DMS153 treated with DMSO at 0.1 percent for 48 hours (cell line): Measurements from ENCODE around the gene KCNC3.

ENCODE experiments used
- DNase-seq: peaks from one replicate; lab custom pipeline; 2025; ENCODE audit not compliant: unreplicated experiment; lab: John Stamatoyannopoulos, UW

KCNC3 gene

DNA sequence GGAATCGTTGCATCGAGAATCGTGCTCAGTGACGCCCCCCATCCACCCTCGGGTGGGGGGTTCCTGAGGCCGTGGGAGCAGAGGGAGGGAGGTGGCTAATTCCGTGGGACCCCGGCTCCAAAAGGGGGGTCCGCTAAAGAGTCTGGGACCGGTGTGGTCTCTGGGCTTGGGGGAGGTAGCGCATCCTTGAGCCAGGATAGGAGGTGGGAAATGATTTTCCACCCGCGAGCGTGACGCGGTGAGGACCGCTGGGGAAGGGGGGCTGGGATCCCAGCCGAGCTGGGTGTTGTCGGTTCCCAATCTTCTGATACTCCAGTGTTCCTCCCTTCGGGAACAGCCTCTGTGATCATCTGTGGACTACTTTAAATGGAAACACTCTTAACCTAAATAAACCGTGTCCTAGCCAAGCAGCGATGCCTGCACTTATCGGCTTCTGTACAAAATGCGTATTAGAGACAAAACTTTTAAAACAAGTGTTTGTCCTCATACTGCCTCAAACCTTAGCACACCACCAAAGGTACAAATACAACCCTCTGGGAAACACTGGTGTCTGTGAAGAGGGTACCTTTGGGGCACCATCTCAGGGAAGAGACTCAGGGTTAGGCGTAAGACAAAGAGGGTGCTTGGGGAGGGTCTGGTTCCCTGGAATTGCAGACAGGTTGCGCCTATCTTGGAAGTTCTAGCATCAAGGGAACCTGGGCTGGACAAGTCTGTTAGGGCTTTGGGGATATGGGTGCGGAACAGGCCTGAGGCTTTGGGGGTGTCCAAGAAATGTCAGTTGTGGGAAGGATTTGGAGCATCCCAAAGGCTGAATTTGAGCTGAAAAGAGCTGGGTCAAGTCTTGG, 16.0 kb downstream of the KCNC3 start:
- no peak for DNase-seq

DNA sequence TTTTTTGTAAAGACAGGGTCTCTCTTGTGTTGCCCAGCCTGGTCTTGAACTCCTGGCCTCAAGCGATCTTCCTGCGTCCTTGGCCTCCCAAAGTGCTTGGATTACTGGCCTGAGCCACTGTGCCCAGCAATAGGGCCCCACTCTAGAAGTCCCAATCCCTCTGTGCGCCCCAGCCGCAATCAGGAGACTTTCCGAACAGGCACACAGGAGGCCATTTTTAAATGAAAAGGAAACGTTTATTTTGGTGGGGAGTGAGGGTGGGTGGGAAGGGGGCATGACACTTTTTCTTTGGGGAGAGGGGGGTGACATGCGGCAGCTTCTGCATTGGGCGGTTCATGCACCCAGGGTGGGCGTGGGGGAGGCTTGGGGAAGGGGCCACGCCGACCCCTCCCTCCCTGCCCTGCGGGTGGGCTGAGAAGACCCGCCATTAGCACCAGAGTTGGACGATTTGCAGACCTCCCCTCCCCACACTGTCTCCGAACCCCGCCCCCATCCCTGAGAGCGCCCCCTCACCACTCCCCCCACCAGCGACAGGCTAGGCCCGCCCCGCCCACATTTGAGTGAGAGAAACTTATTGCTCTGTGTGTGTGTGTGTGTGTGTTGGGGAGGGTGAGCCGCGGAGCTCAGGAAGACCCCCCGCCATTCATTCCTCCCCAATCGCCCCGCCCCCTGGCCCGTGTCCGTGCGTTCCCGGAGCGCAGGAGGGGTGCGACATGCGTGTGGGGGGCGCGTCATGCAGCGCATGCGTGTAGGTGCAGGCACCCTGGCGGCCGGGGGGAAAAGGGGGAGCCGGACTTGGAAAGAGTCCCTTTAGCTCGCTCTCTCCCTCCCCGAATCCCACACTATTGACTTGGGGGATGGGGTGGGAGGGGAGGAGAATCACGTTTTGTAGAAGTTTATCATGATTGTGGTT, 17.2 kb downstream of the KCNC3 start:
- peak; percentile 11 for DNase-seq

DNA sequence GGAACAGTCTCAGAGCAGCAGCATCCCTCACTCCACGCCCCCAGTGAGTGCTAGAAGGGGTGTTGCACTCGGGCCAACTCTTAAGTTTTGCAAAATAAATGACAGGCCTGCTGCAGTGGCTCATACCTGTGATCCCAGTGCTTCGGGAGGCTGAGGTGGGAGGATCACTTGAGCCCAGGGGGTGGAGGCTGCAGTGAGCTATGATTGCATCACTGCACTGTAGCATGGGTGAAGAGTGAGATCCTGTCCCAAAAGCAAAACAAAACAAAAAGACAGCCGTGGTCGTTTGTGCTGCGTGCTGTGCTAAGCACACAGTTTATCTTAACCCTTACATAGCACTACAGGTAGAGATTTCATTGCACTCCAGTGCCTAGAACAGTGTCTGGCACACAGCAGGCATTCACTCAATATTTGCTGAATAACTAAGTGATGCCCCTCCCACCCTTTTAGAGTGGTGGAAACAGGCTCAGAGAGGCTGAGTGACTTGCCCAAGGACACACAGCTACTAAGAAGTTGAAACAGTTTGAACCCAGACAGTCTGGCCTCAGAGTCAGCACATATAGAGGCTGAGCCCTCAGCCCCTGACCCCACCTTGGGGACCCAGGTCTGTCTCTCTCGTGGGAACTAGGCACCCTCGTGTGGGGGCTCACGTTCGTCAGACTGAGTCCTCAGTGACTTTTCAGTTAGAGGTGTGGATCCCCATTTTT, 18.3 kb downstream of the KCNC3 start:
- no peak for DNase-seq

DNA sequence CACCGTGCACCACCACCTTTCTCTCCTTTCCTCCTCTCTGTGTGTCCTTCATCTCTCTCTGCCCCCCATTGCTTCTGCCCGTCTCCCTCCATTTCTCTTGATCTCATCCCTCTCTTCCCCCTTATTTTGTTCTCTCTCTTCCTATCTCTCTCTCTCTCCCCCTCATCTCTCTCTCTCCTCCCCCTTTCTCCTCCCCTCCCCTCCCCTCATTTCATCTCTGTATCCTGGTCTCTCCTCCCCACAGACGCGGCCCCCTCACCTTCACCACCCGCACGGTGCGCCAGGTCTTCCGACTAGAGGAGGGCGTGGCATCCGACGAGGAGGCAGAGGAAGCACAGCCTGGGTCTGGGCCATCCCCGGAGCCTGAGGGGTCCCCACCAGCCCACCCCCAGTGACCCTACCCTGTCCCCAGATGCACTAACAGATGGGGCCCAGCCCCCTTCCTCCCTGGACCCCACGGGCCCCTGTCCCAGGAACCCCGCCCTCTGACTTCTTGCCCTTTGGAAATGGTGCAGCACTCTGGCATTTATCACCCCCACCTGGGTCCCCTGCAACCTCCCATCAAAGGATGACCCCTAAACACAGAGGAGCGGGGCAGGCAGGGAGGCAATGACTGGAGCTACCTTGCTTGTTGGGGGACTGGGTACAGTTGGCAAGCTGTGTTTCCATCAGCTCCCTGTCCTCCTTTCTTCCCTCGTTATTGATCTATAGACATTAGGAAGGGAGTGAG, 19.6 kb downstream of the KCNC3 start:
- DNase-seq, result no peak

DNA sequence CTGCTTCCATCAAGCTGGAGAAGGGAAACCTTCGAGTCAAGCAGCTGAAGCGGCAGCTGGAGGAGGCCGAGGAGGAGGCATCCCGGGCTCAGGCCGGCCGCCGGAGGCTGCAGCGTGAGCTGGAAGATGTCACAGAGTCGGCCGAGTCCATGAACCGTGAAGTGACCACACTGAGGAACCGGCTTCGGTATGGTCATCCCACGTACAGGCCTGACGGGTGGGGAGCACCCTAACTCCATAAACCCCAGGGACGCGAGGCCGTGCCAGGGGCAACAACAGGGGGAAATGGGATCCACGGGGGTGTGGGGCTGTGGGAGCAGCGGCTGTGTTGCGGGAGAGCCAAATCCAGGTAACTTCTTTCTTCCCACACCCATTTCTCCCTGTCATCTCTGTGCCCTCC, 20.2 kb downstream of the KCNC3 start:
- no peak for DNase-seq

DNA sequence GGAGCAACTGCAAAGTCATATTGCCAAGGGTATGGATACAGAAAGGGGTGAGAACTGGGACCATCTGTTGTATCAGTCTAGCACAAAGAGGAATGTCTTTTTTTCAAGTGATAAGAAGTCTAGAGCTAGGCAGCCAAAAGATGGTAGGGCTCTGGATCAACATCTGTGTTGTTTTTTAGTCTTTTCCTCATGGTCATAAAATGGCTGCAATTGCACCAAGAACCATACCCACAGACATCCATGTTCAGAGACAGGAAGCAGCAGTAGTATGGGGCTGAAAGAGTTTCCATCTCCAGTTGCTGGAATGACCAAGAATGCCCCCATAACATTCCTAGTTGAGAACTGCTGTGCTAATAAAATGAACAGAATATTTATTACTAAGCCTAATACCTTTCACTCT, 25.6 kb downstream of the KCNC3 start:
- DNase-seq, result no peak

DNA sequence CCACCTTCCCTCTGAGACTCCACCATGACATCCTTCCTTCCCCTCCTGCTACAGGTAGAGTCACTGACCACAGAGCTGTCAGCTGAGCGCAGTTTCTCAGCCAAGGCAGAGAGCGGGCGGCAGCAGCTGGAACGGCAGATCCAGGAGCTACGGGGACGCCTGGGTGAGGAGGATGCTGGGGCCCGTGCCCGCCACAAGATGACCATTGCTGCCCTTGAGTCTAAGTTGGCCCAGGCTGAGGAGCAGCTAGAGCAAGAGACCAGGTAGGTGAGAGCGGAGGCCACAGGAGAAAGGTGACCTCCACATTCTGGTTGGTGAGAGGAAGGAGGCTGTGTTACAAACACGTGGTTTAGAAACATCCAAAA, 27.6 kb downstream of the KCNC3 start:
- DNase-seq, result no peak

DNA sequence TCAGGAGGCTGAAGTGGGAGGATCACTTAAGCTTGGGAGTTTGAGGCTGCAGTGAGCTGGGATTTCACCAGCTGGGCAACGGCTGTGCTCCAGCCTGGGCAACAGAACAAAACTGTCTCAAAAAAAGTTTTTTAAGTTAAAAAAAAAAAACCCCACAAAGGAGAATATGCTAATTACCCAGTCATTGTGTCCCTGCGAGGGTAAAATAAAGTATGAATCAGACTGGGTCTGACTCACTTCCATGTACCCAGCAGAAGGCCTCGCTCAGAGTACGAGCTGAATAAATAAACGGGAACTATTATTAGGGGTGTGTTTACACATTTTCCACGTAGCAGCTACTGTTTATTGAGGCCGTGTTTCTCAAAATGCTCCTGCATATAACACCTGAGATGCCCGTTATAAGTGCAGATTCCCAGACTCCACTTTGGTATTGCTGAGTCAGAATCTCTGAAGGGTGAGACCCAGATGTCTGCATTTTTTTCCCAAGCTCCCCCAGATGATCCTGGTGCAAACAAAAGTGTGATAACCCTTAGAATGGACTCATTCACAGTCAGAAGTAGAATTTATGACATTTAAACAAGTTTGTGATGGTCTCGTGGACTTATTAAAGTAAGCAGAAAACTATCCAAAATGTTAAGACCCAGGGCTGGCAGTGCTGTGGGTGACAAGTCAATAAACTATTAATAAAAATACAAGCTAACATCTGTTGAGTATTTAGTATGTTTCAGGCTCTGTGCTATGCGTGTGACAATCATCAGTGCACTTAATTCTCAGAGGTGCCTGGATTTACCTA, 28.2 kb downstream of the KCNC3 start:
- no peak for DNase-seq

DNA sequence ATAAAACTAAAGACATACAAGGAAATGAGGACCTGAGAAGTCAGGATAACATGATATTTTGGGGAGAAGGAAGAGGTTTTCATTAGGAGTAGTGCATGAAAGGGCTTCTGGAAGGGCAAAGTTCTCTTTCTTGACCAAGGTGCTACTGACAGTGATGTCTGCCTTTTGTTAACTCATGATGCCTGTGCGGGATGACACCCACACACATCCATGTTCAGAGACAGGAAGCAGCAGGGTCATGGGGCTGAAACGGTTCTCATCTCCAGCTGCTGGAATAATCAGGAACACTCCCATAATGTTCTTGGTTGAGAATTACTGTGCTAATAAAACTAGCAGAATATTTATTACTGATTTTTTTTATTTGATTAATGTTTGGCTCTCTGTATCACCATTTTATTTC, 29.1 kb downstream of the KCNC3 start:
- DNase-seq, result no peak

DNA sequence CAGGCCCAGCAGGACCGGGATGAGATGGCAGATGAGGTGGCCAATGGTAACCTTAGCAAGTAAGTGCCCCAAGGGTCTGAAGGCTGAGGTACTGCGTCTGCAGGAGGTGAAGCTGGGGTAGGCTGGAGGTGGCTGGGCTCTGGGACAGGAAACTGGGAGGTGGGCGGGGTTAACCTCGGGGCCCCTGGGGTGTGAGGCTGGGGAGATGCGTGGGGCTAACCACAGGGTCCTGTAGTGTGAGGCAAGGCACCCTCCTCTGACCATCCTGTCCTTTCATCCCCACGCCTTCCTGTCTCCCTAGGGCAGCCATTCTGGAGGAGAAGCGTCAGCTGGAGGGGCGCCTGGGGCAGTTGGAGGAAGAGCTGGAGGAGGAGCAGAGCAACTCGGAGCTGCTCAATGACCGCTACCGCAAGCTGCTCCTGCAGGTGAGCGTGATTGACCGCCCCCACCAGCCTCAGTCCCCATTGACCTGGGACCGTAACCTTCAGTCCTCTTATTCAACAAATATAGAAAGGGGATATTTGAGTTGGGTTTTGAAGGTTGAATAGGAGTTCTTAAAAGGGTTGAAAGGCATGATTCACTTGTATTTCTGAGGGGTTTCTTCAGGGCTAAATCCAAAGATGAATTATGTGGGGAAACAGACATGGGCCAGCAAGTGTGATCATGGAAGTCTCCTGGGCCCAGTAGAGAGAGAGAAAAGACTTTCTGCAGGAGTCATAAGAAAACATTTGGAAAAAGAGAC, 35.7 kb downstream of the KCNC3 start:
- DNase-seq, result no peak

DNA sequence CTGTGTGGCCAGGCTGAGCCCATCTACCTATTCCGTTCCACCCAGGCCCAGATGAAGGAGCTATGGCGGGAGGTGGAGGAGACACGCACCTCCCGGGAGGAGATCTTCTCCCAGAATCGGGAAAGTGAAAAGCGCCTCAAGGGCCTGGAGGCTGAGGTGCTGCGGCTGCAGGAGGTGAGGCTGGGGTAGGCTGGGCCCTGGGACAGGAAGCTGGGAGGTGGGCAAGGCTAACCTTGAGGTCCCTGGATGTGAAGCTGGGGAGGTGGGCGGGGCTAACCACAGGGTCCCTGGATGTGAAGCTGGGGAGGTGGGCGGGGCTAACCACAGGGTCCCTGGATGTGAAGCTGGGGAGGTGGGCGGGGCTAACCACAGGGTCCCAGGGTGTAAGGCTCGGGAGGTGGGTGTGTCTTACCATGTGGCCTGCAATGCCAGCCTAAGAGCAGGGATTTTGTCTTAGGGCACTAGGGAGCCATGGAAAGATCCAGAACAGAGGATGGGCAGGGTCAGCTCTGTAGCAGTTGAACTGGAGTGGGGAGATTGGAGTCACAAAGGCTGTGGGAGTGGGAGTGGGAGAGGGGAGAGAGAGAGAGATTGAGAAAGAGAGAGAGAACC, 36.9 kb downstream of the KCNC3 start:
- no peak for DNase-seq

DNA sequence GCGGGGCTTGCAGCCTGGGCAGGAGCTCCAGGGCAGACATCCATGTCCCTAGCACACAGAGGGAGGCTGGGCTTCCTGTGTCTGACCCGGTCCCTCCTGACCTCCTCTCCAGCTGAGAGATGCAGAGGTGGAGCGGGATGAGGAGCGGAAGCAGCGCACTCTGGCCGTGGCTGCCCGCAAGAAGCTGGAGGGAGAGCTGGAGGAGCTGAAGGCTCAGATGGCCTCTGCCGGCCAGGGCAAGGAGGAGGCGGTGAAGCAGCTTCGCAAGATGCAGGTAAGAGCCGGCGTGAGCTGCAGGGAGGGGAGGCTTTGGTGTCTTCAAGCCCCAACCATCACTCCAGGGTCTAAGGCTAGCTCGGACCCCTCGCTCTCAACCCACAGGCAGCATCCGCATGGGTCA, 38.4 kb downstream of the KCNC3 start:
- no peak for DNase-seq

DNA sequence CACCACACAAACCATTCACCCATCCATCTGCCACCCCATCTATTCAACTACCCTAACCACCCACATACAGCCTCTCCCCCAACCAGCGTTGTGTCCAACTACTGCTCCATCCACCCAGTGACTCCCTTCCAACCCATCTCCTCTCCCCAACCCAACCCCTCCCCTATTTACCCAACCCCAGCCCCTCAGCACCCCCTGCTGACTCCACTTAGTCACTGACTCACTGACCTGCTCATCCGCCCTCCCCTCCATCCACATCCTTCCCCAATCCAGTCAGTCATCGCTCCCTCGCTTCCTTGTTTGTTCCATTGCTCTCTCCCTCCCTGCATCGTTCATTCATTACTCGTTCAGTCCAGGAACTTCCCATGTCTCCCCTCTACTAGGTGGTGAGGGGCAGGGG, 39.2 kb downstream of the KCNC3 start:
- DNase-seq, result no peak

DNA sequence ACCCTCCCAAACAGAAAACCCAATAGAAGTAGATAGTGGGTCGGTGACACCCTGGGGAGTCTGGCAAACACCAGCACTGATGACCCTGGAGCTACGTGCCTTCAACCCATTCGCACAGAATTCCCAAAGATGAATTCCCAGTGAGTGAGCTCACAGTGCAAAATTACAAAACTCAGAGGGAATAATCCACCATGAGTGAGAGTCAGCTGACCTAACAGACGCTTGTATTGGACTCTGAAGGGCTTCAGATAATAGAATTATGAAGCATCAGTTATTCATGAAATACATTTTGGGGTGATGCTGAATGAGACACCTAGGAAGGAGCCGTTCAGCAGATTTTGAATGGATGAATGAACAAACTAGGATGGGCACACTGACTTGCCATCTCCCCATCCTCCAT, 40.2 kb downstream of the KCNC3 start:
- DNase-seq, result no peak

DNA sequence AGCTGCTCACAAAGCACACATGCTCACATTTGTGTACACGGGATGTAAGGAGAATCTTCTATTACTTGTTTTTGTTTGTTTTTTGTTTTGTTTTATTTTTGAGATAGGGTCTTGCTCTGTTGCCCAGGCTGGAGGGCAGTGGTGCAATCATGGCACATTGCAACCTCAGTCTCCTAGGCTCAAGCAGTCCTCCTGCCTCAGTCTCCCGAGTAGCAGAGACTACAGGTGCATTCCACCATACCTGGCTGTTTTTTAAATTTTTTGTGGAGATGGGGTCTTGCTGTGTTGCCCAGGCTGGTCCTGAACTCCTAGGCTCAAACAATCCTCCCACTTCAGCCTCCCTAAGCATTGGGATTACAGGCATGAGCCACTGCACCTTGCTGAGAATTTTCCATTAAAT, 41.8 kb downstream of the KCNC3 start:
- no peak for DNase-seq

DNA sequence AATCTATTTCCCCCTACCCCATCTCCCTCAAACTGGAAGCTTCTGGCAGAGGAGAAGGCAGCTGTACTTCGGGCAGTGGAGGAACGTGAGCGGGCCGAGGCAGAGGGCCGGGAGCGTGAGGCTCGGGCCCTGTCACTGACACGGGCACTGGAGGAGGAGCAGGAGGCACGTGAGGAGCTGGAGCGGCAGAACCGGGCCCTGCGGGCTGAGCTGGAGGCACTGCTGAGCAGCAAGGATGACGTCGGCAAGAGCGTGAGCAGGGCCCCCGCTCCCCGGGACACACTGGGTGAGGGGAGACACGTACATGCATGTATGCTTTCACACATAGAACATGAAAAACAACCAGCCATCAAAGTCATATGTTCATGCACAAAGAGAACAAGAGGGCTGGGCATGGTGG, 42.7 kb downstream of the KCNC3 start:
- no peak for DNase-seq

DNA sequence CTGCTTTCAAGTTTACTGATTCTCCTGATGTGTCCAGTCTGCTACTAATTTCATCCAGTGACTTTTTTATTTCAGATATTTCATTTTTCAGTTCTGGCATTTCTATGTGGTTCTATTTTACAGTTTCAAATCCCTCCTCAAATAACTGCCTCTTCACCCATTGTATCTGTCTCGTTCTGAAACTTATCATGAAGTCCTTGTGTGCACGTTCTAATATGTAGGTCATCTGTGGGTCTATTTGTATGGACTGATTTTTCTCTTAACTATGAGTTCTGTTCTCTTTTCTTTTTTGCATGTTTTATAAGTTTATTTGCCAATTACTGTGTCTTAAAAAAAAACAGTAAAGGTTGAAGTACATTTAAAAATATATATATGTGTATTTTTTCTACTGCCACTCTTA, 43.3 kb downstream of the KCNC3 start:
- DNase-seq, result no peak

DNA sequence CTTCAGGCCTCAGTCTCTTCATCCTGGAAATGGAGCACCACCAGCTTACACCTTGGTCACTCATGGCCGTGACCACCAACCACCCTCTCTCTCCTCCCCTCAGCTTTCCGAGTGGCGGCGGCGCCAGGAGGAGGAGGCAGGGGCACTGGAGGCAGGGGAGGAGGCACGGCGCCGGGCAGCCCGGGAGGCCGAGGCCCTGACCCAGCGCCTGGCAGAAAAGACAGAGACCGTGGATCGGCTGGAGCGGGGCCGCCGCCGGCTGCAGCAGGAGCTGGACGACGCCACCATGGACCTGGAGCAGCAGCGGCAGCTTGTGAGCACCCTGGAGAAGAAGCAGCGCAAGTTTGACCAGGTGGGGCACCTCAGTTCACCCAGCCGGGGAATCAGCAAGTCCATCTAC, 47.7 kb downstream of the KCNC3 start:
- no peak for DNase-seq

DNA sequence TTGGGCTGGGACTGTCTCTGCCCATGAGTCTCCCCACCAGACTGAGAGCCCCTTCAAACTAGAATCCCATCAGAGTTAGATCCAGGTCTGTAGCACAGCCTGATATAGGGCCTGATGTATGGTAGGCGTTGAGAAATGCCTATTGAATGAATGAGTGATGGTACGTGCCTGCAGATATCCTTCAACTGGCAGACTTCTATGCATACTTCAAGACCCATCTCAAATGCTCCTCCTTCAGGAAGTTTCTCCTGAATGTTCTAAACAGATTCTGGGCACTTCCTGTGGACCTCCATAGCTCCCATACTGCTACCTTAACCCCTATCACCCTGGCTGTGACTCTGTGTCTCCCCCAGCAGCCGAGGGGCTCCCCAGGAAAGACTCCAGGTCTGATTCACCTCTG, 48.2 kb downstream of the KCNC3 start:
- DNase-seq, result no peak
